Coronary artery (tissue), 2 donors: Measurements from ENCODE around the gene BEST2.

ENCODE experiments used
- DNase-seq: peaks from one replicate; pipeline ENCODE4 v3.0.0-alpha.2; 2017; ENCODE audit warnings: low spot score
- H3K27ac ChIP-seq, 2 donors: fragments of 200-600 bp; sonication (generic); one replicate each; pipeline ENCODE4 v1.5.1; 2016 to 2019
- H3K4me3 ChIP-seq: fragments of 200-600 bp; sonication (generic); 2 replicates; pipeline ENCODE4 v1.5.1; 2016; ENCODE audit warnings: mild to moderate bottlenecking, moderate library complexity
- CTCF ChIP-seq: fragments of 200-600 bp; sonication (generic); IDR thresholded peaks from one replicate; pipeline ENCODE4 v1.5.1; 2019; ENCODE audit warnings: antibody characterized with exemption

The BEST2 gene

GRCh38 chr19:12779162-12779993 lies 27.8 kb downstream of the BEST2 start:
- no peak for TF ChIP-seq CTCF
- DNase-seq = peak; percentile 90
- Histone ChIP-seq H3K4me3 (peak overlapping the region; percentile 91), H3K27ac (peak overlapping the region; percentile 88 to 100)

- H3K27ac ChIP-seq = peak overlapping the region; percentile 97 to 99
- DNase-seq = no peak
- peak overlapping the region; percentile 75 for H3K4me3 ChIP-seq
- no peak for TF ChIP-seq CTCF
Observed at GRCh38 chr19:12782174-12782423, 30.5 kb downstream of the BEST2 start.

- peak; percentile 94 for DNase-seq
- H3K27ac ChIP-seq = peak overlapping the region; percentile 97 to 99
- no peak for TF ChIP-seq CTCF
- H3K4me3 ChIP-seq = peak overlapping the region; percentile 75
Observed at GRCh38 chr19:12782424-12783290, 31.1 kb downstream of the BEST2 start.

- TF ChIP-seq CTCF = no peak
- Histone ChIP-seq H3K4me3 (peak overlapping the region; percentile 75), H3K27ac (peak overlapping the region; percentile 97 to 99)
- DNase-seq = no peak
Observed at GRCh38 chr19:12783291-12783848, 31.8 kb downstream of the BEST2 start.

GRCh38 chr19:12783849-12784393 lies 32.3 kb downstream of the BEST2 start:
- TF ChIP-seq CTCF = no peak
- DNase-seq = peak; percentile 88

GRCh38 chr19:12784394-12784870 lies 32.8 kb downstream of the BEST2 start:
- no peak for DNase-seq
- peak overlapping the region; percentile 3 for H3K4me3 ChIP-seq
- H3K27ac ChIP-seq = peak overlapping the region; percentile 97 to 99
- TF ChIP-seq CTCF = no peak

More at GRCh38 chr19:12783849-12784393, 32.3 kb downstream of the BEST2 start:
- Histone ChIP-seq H3K4me3 (peak overlapping the region; percentile 75), H3K27ac (peak overlapping the region; percentile 97 to 99)
